Tibial artery (tissue), 4 donors: ENCODE data around the gene CHAT.

Experiments used
- DNase-seq, 2 donors: peaks; one replicate each; pipeline ENCODE4 v3.0.0-alpha.2; 2019
- H3K27ac ChIP-seq, 2 donors: fragments of 200-600 bp; sonication (generic) in 1 of 2; 1 replicate in 1 of 2; 2 replicates in 1 of 2; pipeline ENCODE4 v1.5.1; 2018 to 2019; ENCODE audit warnings: mild to moderate bottlenecking in 1 of 2
- H3K27me3 ChIP-seq, 2 donors: fragments of 200-600 bp; sonication (generic) in 1 of 2; one replicate each; pipeline versions ENCODE4 v1.5.1 to v1.6.0; 2016 to 2019
- H3K36me3 ChIP-seq, 3 donors: fragments of 200-600 bp; sonication (generic) in 2 of 3; one replicate each; pipeline ENCODE4 v1.5.1; 2016 to 2019; ENCODE audit warnings: mild to moderate bottlenecking in 2 of 3
- H3K4me1 ChIP-seq, 4 donors: fragments of 200-600 bp; sonication (generic) in 2 of 4; 1 replicate in 3 of 4; 2 replicates in 1 of 4; pipeline ENCODE4 v1.5.1; 2016 to 2019
- H3K4me3 ChIP-seq, 2 donors: fragments of 200-600 bp; sonication (generic) in 1 of 2; 1 replicate in 1 of 2; 2 replicates in 1 of 2; pipeline ENCODE4 v1.5.1; 2018 to 2019; ENCODE audit warnings: mild to moderate bottlenecking in 2 of 2
- H3K9me3 ChIP-seq, 3 donors: fragments of 200-600 bp; sonication (generic) in 1 of 3; one replicate each; pipeline ENCODE4 v1.5.1; 2016 to 2019
- intact Hi-C: fragments of 100-400 bp; cut with DNase I; formaldehyde crosslinking; loops from one replicate; pipeline ENCODE4 v1.15.0; 2023; ENCODE audit warnings: low total_unique reads
- TF ChIP-seq, protein P1 (sequence below), 2 experiments: fragments of 200-600 bp in 1 of 2; fragments of 450-650 bp in 1 of 2; IDR thresholded peaks; one replicate each; pipeline ENCODE4 v1.5.1; 2017 to 2019; ENCODE audit warnings: antibody characterized with exemption in 2 of 2, mild to moderate bottlenecking in 1 of 2, moderate library complexity in 1 of 2

Gene CHAT

DNA sequence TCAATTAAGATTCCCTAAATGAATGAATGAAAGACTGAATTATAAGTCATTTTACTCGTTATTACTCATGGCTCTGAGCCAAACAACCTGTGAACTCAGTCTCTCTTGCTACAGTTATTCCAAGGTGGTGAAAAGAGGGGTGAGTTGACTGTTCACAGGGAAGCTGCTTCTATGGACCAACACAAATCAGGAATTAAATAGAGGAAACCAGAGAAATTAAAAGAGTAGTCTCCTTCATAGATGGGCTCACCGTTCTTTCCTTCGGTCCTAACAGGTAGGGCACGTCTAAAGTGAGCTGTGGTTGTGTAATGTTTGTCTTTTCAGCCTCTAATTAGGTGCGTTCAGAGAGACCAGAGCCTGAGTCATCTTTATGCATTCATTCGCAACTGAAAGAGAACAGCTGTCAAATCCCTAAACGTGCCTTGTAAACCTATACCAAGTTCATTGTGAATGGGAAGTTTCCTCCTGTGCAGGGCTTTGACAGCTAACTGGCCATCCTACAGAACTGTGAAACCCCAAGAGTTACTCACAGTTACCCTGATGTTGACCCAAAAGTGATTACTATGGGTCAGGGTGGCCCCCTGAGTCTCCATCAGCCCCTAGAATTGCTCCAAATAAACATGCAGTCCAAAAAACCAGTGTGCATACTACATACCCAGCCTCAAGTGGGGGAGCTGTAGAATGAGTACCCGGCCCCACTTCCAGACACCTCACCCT is 47.5 kb downstream of the CHAT start:
- Histone ChIP-seq H3K36me3 (no peaks in the 10 kb centered on the region), H3K27ac (no peak overlapping the region), H3K9me3 (peaks cover 0 to 13% (median 6%) of the 10 kb centered on the region in 3 donors), H3K27me3 (no peaks in the 10 kb centered on the region), H3K4me1 (no peaks in the 10 kb centered on the region), H3K4me3 (no peak overlapping the region)
- no peak for DNase-seq
- TF ChIP-seq, protein P1, sequence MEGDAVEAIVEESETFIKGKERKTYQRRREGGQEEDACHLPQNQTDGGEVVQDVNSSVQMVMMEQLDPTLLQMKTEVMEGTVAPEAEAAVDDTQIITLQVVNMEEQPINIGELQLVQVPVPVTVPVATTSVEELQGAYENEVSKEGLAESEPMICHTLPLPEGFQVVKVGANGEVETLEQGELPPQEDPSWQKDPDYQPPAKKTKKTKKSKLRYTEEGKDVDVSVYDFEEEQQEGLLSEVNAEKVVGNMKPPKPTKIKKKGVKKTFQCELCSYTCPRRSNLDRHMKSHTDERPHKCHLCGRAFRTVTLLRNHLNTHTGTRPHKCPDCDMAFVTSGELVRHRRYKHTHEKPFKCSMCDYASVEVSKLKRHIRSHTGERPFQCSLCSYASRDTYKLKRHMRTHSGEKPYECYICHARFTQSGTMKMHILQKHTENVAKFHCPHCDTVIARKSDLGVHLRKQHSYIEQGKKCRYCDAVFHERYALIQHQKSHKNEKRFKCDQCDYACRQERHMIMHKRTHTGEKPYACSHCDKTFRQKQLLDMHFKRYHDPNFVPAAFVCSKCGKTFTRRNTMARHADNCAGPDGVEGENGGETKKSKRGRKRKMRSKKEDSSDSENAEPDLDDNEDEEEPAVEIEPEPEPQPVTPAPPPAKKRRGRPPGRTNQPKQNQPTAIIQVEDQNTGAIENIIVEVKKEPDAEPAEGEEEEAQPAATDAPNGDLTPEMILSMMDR (IDR thresholded peaks at IDR 0.05), result no peak
- intact Hi-C loops, result no loop called here

DNA sequence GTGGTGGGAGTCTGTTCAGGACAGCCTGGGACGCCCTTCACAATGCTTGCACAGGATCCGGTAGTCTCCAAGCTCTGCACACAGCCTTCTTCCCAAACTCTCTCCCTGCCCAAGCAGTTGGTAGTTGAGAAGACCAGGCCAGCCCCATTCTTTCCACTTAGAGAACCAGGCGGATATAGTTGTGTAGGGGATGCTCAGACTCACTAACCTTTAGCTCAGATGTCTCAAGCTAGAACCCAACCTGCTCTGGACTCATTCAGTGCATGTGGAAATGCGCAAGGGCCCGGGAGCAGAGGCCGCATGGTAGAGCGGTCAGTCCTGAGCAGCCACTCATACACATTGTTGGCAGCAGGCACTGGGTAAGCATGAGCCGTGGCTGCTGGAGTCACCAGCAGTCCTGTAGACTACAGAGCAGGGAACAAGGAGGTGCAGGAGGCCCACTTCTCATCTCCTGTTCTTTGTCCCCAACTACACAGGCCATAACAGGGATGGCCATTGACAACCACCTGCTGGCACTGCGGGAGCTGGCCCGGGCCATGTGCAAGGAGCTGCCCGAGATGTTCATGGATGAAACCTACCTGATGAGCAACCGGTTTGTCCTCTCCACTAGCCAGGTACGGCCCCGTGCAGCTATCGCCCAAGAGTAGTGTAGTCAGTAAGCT is 48.5 kb downstream of the CHAT start:
- no peaks in the 10 kb centered on the region for H3K36me3 ChIP-seq
- H3K27me3 ChIP-seq, result no peaks in the 10 kb centered on the region
- intact Hi-C loops, result no loop called here
- no peak for DNase-seq
- H3K4me3 ChIP-seq, result no peak overlapping the region
- H3K27ac ChIP-seq, result no peak overlapping the region
- TF ChIP-seq, protein P1 (IDR thresholded peaks at IDR 0.05), result no peak
- peaks cover 0 to 13% (median 6%) of the 10 kb centered on the region in 3 donors for H3K9me3 ChIP-seq
- H3K4me1 ChIP-seq, result no peaks in the 10 kb centered on the region

DNA sequence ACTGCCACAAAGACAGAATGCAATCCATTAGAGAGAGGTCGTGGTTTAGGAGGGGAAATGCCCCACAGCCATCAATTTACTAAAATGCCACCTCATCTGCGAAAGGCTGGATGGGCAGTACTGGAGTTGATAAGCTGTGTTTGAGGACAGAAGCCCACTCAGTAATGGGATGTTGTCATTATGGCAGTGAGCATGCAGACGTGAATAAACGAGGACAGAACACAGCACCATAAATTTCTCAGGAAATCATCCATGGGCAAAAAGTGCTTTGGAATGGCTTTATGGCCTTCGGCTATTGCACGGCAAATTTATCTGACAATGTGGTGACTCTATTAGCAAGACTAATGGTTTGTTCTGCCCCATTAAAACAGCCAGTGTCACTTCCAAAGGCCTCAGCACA is 49.8 kb downstream of the CHAT start:
- peaks cover 0 to 6% (median 3%) of the 10 kb centered on the region in 3 donors for H3K9me3 ChIP-seq
- intact Hi-C loops, result no loop called here
- H3K27me3 ChIP-seq, result no peaks in the 10 kb centered on the region
- TF ChIP-seq, protein P1 (IDR thresholded peaks at IDR 0.05), result no peak
- no peak overlapping the region for H3K27ac ChIP-seq
- no peak for DNase-seq
- H3K36me3 ChIP-seq, result no peaks in the 10 kb centered on the region
- no peaks in the 10 kb centered on the region for H3K4me1 ChIP-seq
- no peak overlapping the region for H3K4me3 ChIP-seq

DNA sequence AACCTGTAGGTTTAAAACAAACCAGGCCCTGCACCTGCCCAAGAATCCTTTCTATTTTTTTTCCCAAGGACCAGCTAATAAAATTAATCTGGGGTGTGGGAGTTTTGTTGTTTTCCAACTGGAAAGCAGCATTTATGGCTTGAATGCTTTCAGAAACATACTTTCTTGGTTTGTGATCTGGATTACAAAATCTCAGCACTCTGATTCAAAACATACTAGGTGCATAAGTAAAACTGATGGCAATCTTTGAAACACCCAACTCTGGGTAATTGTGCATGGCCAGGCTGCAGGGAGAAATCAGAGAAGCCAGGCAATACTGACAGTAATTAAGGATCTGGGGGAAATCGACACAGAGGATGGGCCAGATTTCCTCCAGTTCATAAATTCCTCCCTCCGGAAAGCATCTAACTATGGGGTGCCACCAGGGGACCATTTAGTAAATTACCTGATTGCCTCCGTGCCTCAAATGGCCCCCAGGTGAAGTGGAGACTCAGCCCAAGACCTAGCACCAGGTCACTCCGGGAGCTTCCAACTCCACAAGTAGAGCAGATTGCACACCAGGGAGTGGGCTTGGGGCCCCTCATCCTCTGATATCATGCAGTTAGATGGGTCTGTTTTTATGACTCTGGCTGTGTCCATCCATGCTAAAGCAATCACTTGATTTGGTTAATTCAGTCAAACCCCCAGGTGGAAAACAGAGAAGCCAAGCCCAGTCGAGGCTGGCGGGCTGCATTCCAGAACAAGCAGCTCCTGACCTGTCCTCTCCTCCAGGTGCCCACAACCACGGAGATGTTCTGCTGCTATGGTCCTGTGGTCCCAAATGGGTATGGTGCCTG is 50.4 kb downstream of the CHAT start:
- Histone ChIP-seq H3K27ac (no peak overlapping the region), H3K27me3 (no peaks in the 10 kb centered on the region), H3K4me1 (no peaks in the 10 kb centered on the region), H3K4me3 (no peak overlapping the region), H3K36me3 (no peaks in the 10 kb centered on the region), H3K9me3 (peaks cover 0 to 6% (median 3%) of the 10 kb centered on the region in 3 donors)
- TF ChIP-seq, protein P1 (IDR thresholded peaks at IDR 0.05), result no peak
- no peak for DNase-seq
- intact Hi-C loops, result no loop called here

DNA sequence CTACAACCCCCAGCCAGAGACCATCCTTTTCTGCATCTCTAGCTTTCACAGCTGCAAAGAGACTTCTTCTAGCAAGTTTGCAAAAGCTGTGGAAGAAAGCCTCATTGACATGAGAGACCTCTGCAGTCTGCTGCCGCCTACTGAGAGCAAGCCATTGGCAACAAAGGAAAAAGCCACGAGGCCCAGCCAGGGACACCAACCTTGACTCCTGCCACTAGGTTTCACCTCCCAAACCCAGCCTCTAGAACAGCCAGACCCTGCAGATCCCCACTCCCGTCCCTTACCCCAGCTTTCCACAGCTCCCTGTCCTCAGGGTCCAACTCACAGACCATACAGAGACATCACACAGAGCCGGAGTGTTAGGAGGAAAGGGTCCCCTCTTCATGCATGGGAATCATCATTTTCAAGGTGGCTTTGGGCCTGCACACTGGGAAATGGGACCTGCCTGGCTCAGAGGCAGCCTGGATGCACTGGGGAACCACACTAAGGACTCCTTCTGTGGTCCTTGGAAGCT is 51.1 kb downstream of the CHAT start:
- DNase-seq, result no peak
- no peak overlapping the region for H3K4me3 ChIP-seq
- TF ChIP-seq, protein P1 (IDR thresholded peaks at IDR 0.05), result no peak
- no peak overlapping the region for H3K27ac ChIP-seq
- H3K9me3 ChIP-seq, result peaks cover 0 to 4% (median 0%) of the 10 kb centered on the region in 3 donors
- H3K4me1 ChIP-seq, result no peaks in the 10 kb centered on the region
- no peaks in the 10 kb centered on the region for H3K27me3 ChIP-seq
- no peaks in the 10 kb centered on the region for H3K36me3 ChIP-seq
- intact Hi-C loops, result no loop called here
